SU-DHL-6 (cell line): ENCODE results near the gene LIX1.

Experiments
- H2AFZ ChIP-seq: fragments of 200-600 bp; sonication (generic); 2 replicates; pipeline ENCODE4 v1.6.1; 2014; ENCODE audit warnings: low read depth, mild to moderate bottlenecking, moderate library complexity, mixed read lengths, antibody characterized with exemption, low read length; ENCODE audit not compliant: severe bottlenecking
- H3F3A ChIP-seq: fragments of 200-600 bp; shearing (Covaris generic); 2 replicates; pipeline ENCODE4 v1.6.0; 2016; ENCODE audit warnings: antibody characterized with exemption, mild to moderate bottlenecking; ENCODE audit not compliant: insufficient read depth
- H3K27ac ChIP-seq: fragments of 200-600 bp; sonication (generic); 2 replicates; pipeline ENCODE4 v1.5.1; 2016; ENCODE audit warnings: low read depth, mild to moderate bottlenecking, low read length, moderate library complexity, mixed read lengths
- H3K27me3 ChIP-seq: fragments of 200-600 bp; sonication (generic), shearing (Covaris generic); 2 replicates; pipeline ENCODE4 v1.6.0; 2014; ENCODE audit warnings: mild to moderate bottlenecking, low read length
- H3K36me3 ChIP-seq: fragments of 200-600 bp; sonication (generic); 2 replicates; pipeline ENCODE4 v1.6.1; 2014; ENCODE audit warnings: mild to moderate bottlenecking, low read length, mixed read lengths
- H3K4me2 ChIP-seq: fragments of 300-600, 200-600 bp; shearing (Covaris generic), sonication (generic); 2 replicates; pipeline ENCODE4 v1.6.0; 2014; ENCODE audit warnings: low read length, low read depth, mild to moderate bottlenecking; ENCODE audit not compliant: poor library complexity, severe bottlenecking
- H3K4me3 ChIP-seq: fragments of 200-600 bp; sonication (generic); 2 replicates; pipeline ENCODE4 v1.5.1; 2014; ENCODE audit warnings: antibody characterized with exemption, low read length, mild to moderate bottlenecking, mixed read lengths; ENCODE audit not compliant: insufficient read depth, poor library complexity, severe bottlenecking
- H3K79me2 ChIP-seq: fragments of 200-600 bp; sonication (generic); 2 replicates; pipeline ENCODE4 v1.6.1; 2014; ENCODE audit warnings: mild to moderate bottlenecking, low read length, moderate library complexity; ENCODE audit not compliant: insufficient read depth
- H3K9ac ChIP-seq: fragments of 200-600 bp; sonication (generic); 2 replicates; pipeline ENCODE4 v1.7.0; 2014; ENCODE audit warnings: mild to moderate bottlenecking, low read length
- H3K9me2 ChIP-seq: fragments of 200-600 bp; sonication (generic); replicated peaks from 2 replicates; pipeline ENCODE4 v1.6.1; 2014; ENCODE audit warnings: low read length; ENCODE audit not compliant: insufficient read depth
- H3K9me3 ChIP-seq: fragments of 200-600 bp; sonication (generic); 2 replicates; pipeline ENCODE4 v1.6.1; 2014; ENCODE audit warnings: low read length, mixed read lengths; ENCODE audit not compliant: insufficient read depth
- H4K20me1 ChIP-seq: fragments of 200-600 bp; sonication (generic); 2 replicates; pipeline ENCODE4 v1.6.1; 2014; ENCODE audit warnings: low read depth, mild to moderate bottlenecking, antibody characterized with exemption, low read length, moderate library complexity, mixed read lengths
- CTCF ChIP-seq: fragments of 200-600 bp; sonication (generic); IDR thresholded peaks from one replicate; pipeline ENCODE4 v1.5.1; 2017; ENCODE audit warnings: antibody characterized with exemption, mild to moderate bottlenecking, low read length, moderate library complexity; ENCODE audit not compliant: insufficient read depth, poor library complexity, severe bottlenecking
- EZH2phosphoT487 ChIP-seq: fragments of 200-600 bp; sonication (generic), shearing (Covaris generic); conservative IDR thresholded peaks from 2 replicates; pipeline ENCODE4 v1.6.1; 2018; ENCODE audit warnings: mild to moderate bottlenecking, antibody characterized with exemption, low read length, moderate library complexity, mixed read lengths

LIX1 gene

GRCh38 chr5:97131921-97132320, 10.5 kb downstream of the LIX1 start:
- H3K79me2 ChIP-seq = no peaks in the 10 kb centered on the region
- H3K36me3 ChIP-seq = no peaks in the 10 kb centered on the region
- no peak overlapping the region for H3K4me3 ChIP-seq
- H3K9me2 ChIP-seq = no peaks in the 10 kb centered on the region
- H3F3A ChIP-seq = no peaks in the 10 kb centered on the region
- H4K20me1 ChIP-seq = no peaks in the 10 kb centered on the region
- no peak overlapping the region for H3K9ac ChIP-seq
- H3K27ac ChIP-seq = no peak overlapping the region
- TF ChIP-seq CTCF (no peak), EZH2phosphoT487 (no peak)
- H3K27me3 ChIP-seq = no peaks in the 10 kb centered on the region
- no peaks in the 10 kb centered on the region for H3K9me3 ChIP-seq
- no peak overlapping the region for H3K4me2 ChIP-seq
- H2AFZ ChIP-seq = no peak overlapping the region

- no peak for TF ChIP-seq EZH2phosphoT487
- no peak for TF ChIP-seq CTCF
These were observed 11.2 kb downstream of the LIX1 start for GRCh38 chr5:97131139-97131710.

GRCh38 chr5:97127727-97128126, 14.7 kb downstream of the LIX1 start:
- Histone ChIP-seq H3K4me2 (no peak overlapping the region), H3F3A (no peaks in the 10 kb centered on the region), H3K36me3 (no peaks in the 10 kb centered on the region), H4K20me1 (no peaks in the 10 kb centered on the region), H3K27ac (no peak overlapping the region), H3K27me3 (no peaks in the 10 kb centered on the region), H3K9ac (no peak overlapping the region), H3K9me3 (no peaks in the 10 kb centered on the region), H3K9me2 (no peaks in the 10 kb centered on the region), H3K79me2 (no peaks in the 10 kb centered on the region), H2AFZ (no peak overlapping the region), H3K4me3 (no peak overlapping the region)
- TF ChIP-seq EZH2phosphoT487 (no peak), CTCF (no peak)

More at GRCh38 chr5:97131139-97131710, 11.2 kb downstream of the LIX1 start:
- Histone ChIP-seq H3K9ac (no peak overlapping the region), H4K20me1 (no peaks in the 10 kb centered on the region), H3K36me3 (no peaks in the 10 kb centered on the region), H3K27ac (no peak overlapping the region), H3K4me2 (no peak overlapping the region), H2AFZ (no peak overlapping the region), H3K4me3 (no peak overlapping the region), H3K9me3 (no peaks in the 10 kb centered on the region), H3K79me2 (no peaks in the 10 kb centered on the region), H3K27me3 (no peaks in the 10 kb centered on the region), H3F3A (no peaks in the 10 kb centered on the region), H3K9me2 (no peaks in the 10 kb centered on the region)
